CMK (cell line): Measurements from ENCODE around the gene COTL1.

Experiments used
- DNase-seq: peaks from one replicate; pipeline ENCODE4 v3.0.0-alpha.2; 2010; ENCODE audit warnings: low read depth

The COTL1 gene

GRCh38 chr16:84596161-84596560 is 21.7 kb downstream of the COTL1 start:
- DNase-seq = no peak

- DNase-seq = no peak
Observed at GRCh38 chr16:84595052-84595481, 22.8 kb downstream of the COTL1 start.

GRCh38 chr16:84594725-84595038 is 23.2 kb downstream of the COTL1 start:
- no peak for DNase-seq

- DNase-seq = no peak
Observed at GRCh38 chr16:84593825-84594724, 23.8 kb downstream of the COTL1 start.

GRCh38 chr16:84592718-84593117 is 25.2 kb downstream of the COTL1 start:
- DNase-seq = no peak

- no peak for DNase-seq
Observed at GRCh38 chr16:84589975-84590719, 27.7 kb downstream of the COTL1 start.

- DNase-seq = no peak
Observed at GRCh38 chr16:84588991-84589390, 28.9 kb downstream of the COTL1 start.

GRCh38 chr16:84585886-84586285 is 32.0 kb downstream of the COTL1 start:
- no peak for DNase-seq

GRCh38 chr16:84585467-84585866 is 32.4 kb downstream of the COTL1 start:
- DNase-seq = no peak

GRCh38 chr16:84584678-84585077 is 33.2 kb downstream of the COTL1 start:
- no peak for DNase-seq

- DNase-seq = no peak
Observed at GRCh38 chr16:84583995-84584394, 33.9 kb downstream of the COTL1 start.

- DNase-seq = no peak
Observed at GRCh38 chr16:84582958-84583516, 34.8 kb downstream of the COTL1 start.

GRCh38 chr16:84581158-84581557 is 36.7 kb downstream of the COTL1 start:
- DNase-seq = no peak

- no peak for DNase-seq
Observed at GRCh38 chr16:84579936-84580335, 37.9 kb downstream of the COTL1 start.

- no peak for DNase-seq
Observed at GRCh38 chr16:84578538-84579126, 39.2 kb downstream of the COTL1 start.

GRCh38 chr16:84577034-84577803 is 40.7 kb downstream of the COTL1 start:
- no peak for DNase-seq

GRCh38 chr16:84575914-84576313 is 42.0 kb downstream of the COTL1 start:
- no peak for DNase-seq

GRCh38 chr16:84574191-84574590 is 43.7 kb downstream of the COTL1 start:
- no peak for DNase-seq

GRCh38 chr16:84572096-84572495 is 45.8 kb downstream of the COTL1 start:
- DNase-seq = no peak

- DNase-seq = no peak
Observed at GRCh38 chr16:84571506-84571905, 46.4 kb downstream of the COTL1 start.

GRCh38 chr16:84570739-84571403 is 47.0 kb downstream of the COTL1 start:
- no peak for DNase-seq
